Measurements from ENCODE around the gene TRIM63. TPM values are rescaled to one million over a fixed set of nuclear protein-coding genes. Genes with fewer than 3 reads are reported as not detected.

TRIM63 gene
- total RNA-seq, 1 donor from 2014 or later: not detected

- H3K4me3 Mint-ChIP-seq (ENCODE audit: unreplicated experiment): no peak overlapping the region
- no peak for TF ChIP-seq CTCF (IDR thresholded peaks at IDR 0.05)
- DNase-seq (ENCODE audit: extremely low spot score, unreplicated experiment): no peak
- H3K4me1 Mint-ChIP-seq (ENCODE audit: unreplicated experiment): no peaks in the 10 kb centered on the region
- no peaks in the 10 kb centered on the region for H3K9me3 Mint-ChIP-seq (ENCODE audit: unreplicated experiment)
- peaks cover 32% of the 10 kb centered on the region for H3K27me3 Mint-ChIP-seq (ENCODE audit: unreplicated experiment)
- H3K36me3 Mint-ChIP-seq (ENCODE audit: unreplicated experiment): no peaks in the 10 kb centered on the region
- H3K27ac Mint-ChIP-seq (ENCODE audit: unreplicated experiment): no peak overlapping the region
Observed at GRCh38 chr1:26070963-26071342, 3.5 kb upstream of the TRIM63 start.

- H3K9me3 Mint-ChIP-seq (ENCODE audit: unreplicated experiment): no peaks in the 10 kb centered on the region
- no peak overlapping the region for H3K4me3 Mint-ChIP-seq (ENCODE audit: unreplicated experiment)
- no peak for DNase-seq (ENCODE audit: extremely low spot score, unreplicated experiment)
- H3K27ac Mint-ChIP-seq (ENCODE audit: unreplicated experiment): no peak overlapping the region
- no peaks in the 10 kb centered on the region for H3K36me3 Mint-ChIP-seq (ENCODE audit: unreplicated experiment)
- no peaks in the 10 kb centered on the region for H3K4me1 Mint-ChIP-seq (ENCODE audit: unreplicated experiment)
- H3K27me3 Mint-ChIP-seq (ENCODE audit: unreplicated experiment): peaks cover 32% of the 10 kb centered on the region
- no peak for TF ChIP-seq CTCF (IDR thresholded peaks at IDR 0.05)
Observed at GRCh38 chr1:26070296-26070962, 3.0 kb upstream of the TRIM63 start.

GRCh38 chr1:26069941-26070295 lies 2.5 kb upstream of the TRIM63 start:
- Mint-ChIP-seq H3K4me3 (ENCODE audit: unreplicated experiment) (no peak overlapping the region), H3K9me3 (ENCODE audit: unreplicated experiment) (no peaks in the 10 kb centered on the region), H3K27me3 (ENCODE audit: unreplicated experiment) (peaks cover 32% of the 10 kb centered on the region), H3K27ac (ENCODE audit: unreplicated experiment) (no peak overlapping the region), H3K4me1 (ENCODE audit: unreplicated experiment) (no peaks in the 10 kb centered on the region), H3K36me3 (ENCODE audit: unreplicated experiment) (no peaks in the 10 kb centered on the region)
- DNase-seq (ENCODE audit: extremely low spot score, unreplicated experiment): no peak
- TF ChIP-seq CTCF (IDR thresholded peaks at IDR 0.05): no peak

GRCh38 chr1:26066857-26067256 lies 573 bp downstream of the TRIM63 start:
- H3K4me1 Mint-ChIP-seq (ENCODE audit: unreplicated experiment): no peaks in the 10 kb centered on the region
- no peak overlapping the region for H3K27ac Mint-ChIP-seq (ENCODE audit: unreplicated experiment)
- no peak overlapping the region for H3K4me3 Mint-ChIP-seq (ENCODE audit: unreplicated experiment)
- DNase-seq (ENCODE audit: extremely low spot score, unreplicated experiment): no peak
- peaks cover 19% of the 10 kb centered on the region for H3K27me3 Mint-ChIP-seq (ENCODE audit: unreplicated experiment)
- H3K36me3 Mint-ChIP-seq (ENCODE audit: unreplicated experiment): no peaks in the 10 kb centered on the region
- TF ChIP-seq CTCF (IDR thresholded peaks at IDR 0.05): no peak
- no peaks in the 10 kb centered on the region for H3K9me3 Mint-ChIP-seq (ENCODE audit: unreplicated experiment)

GRCh38 chr1:26066160-26066559 lies 1.3 kb downstream of the TRIM63 start:
- H3K4me3 Mint-ChIP-seq (ENCODE audit: unreplicated experiment): no peak overlapping the region
- H3K9me3 Mint-ChIP-seq (ENCODE audit: unreplicated experiment): no peaks in the 10 kb centered on the region
- no peak overlapping the region for H3K27ac Mint-ChIP-seq (ENCODE audit: unreplicated experiment)
- H3K4me1 Mint-ChIP-seq (ENCODE audit: unreplicated experiment): no peaks in the 10 kb centered on the region
- no peak for TF ChIP-seq CTCF (IDR thresholded peaks at IDR 0.05)
- H3K36me3 Mint-ChIP-seq (ENCODE audit: unreplicated experiment): no peaks in the 10 kb centered on the region
- H3K27me3 Mint-ChIP-seq (ENCODE audit: unreplicated experiment): peaks cover 17% of the 10 kb centered on the region
- DNase-seq (ENCODE audit: extremely low spot score, unreplicated experiment): no peak

Measured in osteocyte (in vitro differentiated cells).